ENCODE results near the gene OTOP1. TPM values are rescaled to one million over a fixed set of nuclear protein-coding genes. Genes with fewer than 3 reads are reported as not detected.

The OTOP1 gene
- total RNA-seq = not detected

GRCh38 chr4:4226606-4227438 is at the start of gene OTOP1:
OTOP1 (minus strand) TSS chr4:4226929; CDS start chr4:4226864, 65 bp downstream.
- no peak for TF ChIP-seq CTCF (IDR thresholded peaks at IDR 0.05; ENCODE audit: low read depth)

GRCh38 chr4:4274226-4274625 is 47.5 kb upstream of the OTOP1 start:
- TF ChIP-seq CTCF (IDR thresholded peaks at IDR 0.05; ENCODE audit: low read depth) = no peak

- no peak for TF ChIP-seq CTCF (IDR thresholded peaks at IDR 0.05; ENCODE audit: low read depth)
Measured at GRCh38 chr4:4271912-4272311, 45.2 kb upstream of the OTOP1 start.

GRCh38 chr4:4270529-4270928 is 43.8 kb upstream of the OTOP1 start:
- no peak for TF ChIP-seq CTCF (IDR thresholded peaks at IDR 0.05; ENCODE audit: low read depth)

GRCh38 chr4:4269856-4270255 is 43.1 kb upstream of the OTOP1 start:
- no peak for TF ChIP-seq CTCF (IDR thresholded peaks at IDR 0.05; ENCODE audit: low read depth)

GRCh38 chr4:4269331-4269731 is 42.6 kb upstream of the OTOP1 start:
- TF ChIP-seq CTCF (IDR thresholded peaks at IDR 0.05; ENCODE audit: low read depth) = no peak

- TF ChIP-seq CTCF (IDR thresholded peaks at IDR 0.05; ENCODE audit: low read depth) = no peak
Measured at GRCh38 chr4:4268776-4269175, 42.0 kb upstream of the OTOP1 start.

Measured in subcutaneous adipose tissue (tissue), 4 donors.